Left ventricle myocardium inferior (tissue), 1 donor: Measurements from ENCODE around the gene CYB561D1. TPM values are rescaled to one million over a fixed set of nuclear protein-coding genes. Genes with fewer than 3 reads are reported as not detected.

Experiments
- DNase-seq: peaks from one replicate; pipeline ENCODE4 v3.0.0-alpha.2; 2020
- H3K27ac ChIP-seq: fragments of 200-600 bp; replicated peaks from 2 replicates; pipeline ENCODE4 v1.8.0; 2021
- H3K27me3 ChIP-seq: fragments of 200-600 bp; 2 replicates; pipeline ENCODE4 v1.8.0; 2021; ENCODE audit warnings: low read depth
- H3K36me3 ChIP-seq: fragments of 200-600 bp; 2 replicates; pipeline ENCODE4 v1.8.0; 2021
- H3K4me1 ChIP-seq: fragments of 200-600 bp; 2 replicates; pipeline ENCODE4 v1.8.0; 2021
- H3K4me3 ChIP-seq: fragments of 200-600 bp; 2 replicates; pipeline ENCODE4 v1.8.0; 2021; ENCODE audit warnings: mild to moderate bottlenecking, moderate library complexity
- H3K9me3 ChIP-seq: fragments of 200-600 bp; replicated peaks from 2 replicates; pipeline ENCODE4 v1.8.0; 2021
- intact Hi-C: fragments of 100-400 bp; cut with micrococcal nuclease; formaldehyde crosslinking; loops from one replicate; pipeline ENCODE4 v1.11.0; 2022
- total RNA-seq: library from RNA; stranded (reverse); fragmentation: NEBNext Ultra II Directional; extraction: Animal tissue kit (Norgen Biotek cat#: 25700); gene quantifications from one replicate; pipeline ENCODE4 v1.2.1, GENCODE V29; 2021
- TF ChIP-seq, protein P1 (sequence below): fragments of 200-600 bp; IDR thresholded peaks from 2 replicates; pipeline ENCODE4 v1.8.0; 2021; ENCODE audit warnings: antibody characterized with exemption, mild to moderate bottlenecking, borderline replicate concordance
- donor health status: DM: no; HTN: yes; CAD: no; lungs with severe emphysema.

CYB561D1 gene
- total RNA-seq, 1 donor from 2014 or later, result 4.6 TPM

DNA sequence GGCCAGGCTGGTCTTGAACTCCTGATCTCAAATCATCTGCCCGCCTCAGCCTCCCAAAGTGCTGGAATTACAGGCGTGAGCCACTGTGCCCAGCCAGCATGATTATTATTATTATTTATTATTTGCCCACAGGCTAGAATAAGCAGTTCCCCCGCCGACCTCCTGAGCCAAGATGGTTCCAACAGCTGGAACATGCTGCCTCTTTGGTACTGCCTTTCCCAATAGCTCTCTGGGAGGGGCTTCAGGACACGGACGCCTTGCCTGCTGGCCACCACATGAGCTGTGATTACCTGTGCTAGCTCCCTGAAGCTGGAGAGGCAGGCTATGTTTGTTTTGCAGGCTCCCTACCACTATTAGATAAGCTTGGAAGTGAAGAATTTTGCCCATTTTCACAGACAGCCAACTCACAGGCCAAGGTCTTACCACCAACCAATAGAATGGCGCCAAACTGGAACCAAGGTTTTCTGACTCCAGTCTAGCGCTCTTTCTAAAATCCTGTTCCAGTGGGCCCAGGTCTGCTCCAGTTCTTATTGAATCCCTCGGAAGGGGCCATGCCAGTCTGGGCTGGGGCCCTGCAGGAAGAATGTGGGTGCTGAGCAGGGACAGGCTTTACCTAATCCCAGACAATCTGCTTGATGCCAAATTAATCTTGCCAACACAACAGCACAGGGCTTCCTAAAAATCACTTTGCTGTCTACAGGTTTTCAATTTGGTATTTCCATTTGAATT, 43.7 kb downstream of the CYB561D1 start:
- H3K27me3 ChIP-seq, result no peaks in the 10 kb centered on the region
- H3K9me3 ChIP-seq, result no peaks in the 10 kb centered on the region
- peaks cover 30% of the 10 kb centered on the region for H3K4me1 ChIP-seq
- no peak overlapping the region for H3K4me3 ChIP-seq
- peak overlapping the region; percentile 87 for H3K27ac ChIP-seq
- DNase-seq, result no peak
- TF ChIP-seq, protein P1, sequence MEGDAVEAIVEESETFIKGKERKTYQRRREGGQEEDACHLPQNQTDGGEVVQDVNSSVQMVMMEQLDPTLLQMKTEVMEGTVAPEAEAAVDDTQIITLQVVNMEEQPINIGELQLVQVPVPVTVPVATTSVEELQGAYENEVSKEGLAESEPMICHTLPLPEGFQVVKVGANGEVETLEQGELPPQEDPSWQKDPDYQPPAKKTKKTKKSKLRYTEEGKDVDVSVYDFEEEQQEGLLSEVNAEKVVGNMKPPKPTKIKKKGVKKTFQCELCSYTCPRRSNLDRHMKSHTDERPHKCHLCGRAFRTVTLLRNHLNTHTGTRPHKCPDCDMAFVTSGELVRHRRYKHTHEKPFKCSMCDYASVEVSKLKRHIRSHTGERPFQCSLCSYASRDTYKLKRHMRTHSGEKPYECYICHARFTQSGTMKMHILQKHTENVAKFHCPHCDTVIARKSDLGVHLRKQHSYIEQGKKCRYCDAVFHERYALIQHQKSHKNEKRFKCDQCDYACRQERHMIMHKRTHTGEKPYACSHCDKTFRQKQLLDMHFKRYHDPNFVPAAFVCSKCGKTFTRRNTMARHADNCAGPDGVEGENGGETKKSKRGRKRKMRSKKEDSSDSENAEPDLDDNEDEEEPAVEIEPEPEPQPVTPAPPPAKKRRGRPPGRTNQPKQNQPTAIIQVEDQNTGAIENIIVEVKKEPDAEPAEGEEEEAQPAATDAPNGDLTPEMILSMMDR, result no peak
- intact Hi-C loops, result loop anchor here (2.0 kb wide), 1 partner anchor 43 kb away; the partner anchor contains the start of gene CYB561D1
- H3K36me3 ChIP-seq, result no peaks in the 10 kb centered on the region

DNA sequence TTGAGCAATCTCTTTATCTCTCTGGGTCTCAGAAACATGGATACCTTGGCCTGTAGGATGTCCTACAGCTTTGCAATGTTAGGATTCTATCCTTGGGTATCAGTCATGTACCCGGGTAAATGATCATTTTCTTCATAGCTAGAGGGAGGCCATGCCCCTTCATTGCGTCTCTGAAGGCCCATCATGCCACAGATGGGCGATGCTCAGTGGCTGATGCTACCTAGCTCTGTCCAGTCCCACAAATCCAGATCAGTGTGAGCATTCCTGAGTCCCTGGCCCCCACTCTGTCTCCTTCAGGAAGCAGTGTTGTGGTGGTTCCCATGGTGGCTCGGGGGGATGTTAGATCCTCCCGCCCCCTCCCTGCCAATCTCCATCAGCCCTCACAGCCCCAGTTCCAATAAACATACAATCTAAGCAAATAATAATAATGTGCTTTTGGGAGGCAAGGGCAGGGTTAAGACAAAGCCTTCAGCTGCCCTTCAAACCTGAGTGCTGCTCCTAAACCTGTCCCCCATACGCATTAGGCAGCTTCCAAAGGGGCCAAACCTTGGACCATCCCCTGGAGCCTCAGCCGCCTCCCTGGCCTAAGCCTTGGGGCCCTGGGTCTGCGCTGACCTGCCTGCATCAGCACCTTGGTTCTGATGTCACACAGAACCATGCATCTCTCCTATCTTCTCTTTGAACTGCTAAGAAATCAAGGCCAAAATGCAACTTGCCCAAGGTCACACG, 45.1 kb downstream of the CYB561D1 start:
- no peak for DNase-seq
- H3K27ac ChIP-seq, result no peak overlapping the region
- TF ChIP-seq, protein P1, result no peak
- H3K9me3 ChIP-seq, result no peaks in the 10 kb centered on the region
- H3K27me3 ChIP-seq, result no peaks in the 10 kb centered on the region
- intact Hi-C loops, result no loop called here
- no peaks in the 10 kb centered on the region for H3K36me3 ChIP-seq
- H3K4me3 ChIP-seq, result no peak overlapping the region
- peaks cover 24% of the 10 kb centered on the region for H3K4me1 ChIP-seq

DNA sequence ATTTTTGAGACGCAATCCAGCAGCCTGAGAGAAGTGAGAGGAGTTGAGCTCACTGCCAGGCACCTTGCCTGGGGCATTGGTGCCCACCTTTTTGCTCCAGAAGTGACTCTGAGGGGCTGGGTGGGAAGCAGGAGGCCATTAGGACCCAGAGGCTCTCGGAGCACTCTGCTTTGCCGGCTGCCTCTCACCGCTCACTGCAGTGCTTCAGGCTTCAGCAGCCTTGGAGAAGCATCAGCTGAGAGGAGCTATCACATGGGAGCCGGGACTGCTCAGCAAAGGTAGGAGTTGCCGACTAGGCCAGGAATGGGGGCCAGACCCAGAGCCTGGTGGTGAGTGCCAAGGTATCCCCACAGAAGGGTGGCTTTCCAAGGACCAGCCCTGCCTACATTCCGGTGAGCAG, 45.8 kb downstream of the CYB561D1 start, which contains the start of gene GPR61:
GPR61 (plus strand) TSS at position 197 of the 400 bp plus-strand sequence. CDS start 3,151 bp downstream, outside the sequence.
- Histone ChIP-seq H3K4me1 (peaks cover 24% of the 10 kb centered on the region), H3K9me3 (no peaks in the 10 kb centered on the region), H3K27ac (no peak within 1 kb of the TSS), H3K36me3 (no peaks in the 10 kb centered on the region), H3K4me3 (no peak within 1 kb of the TSS), H3K27me3 (no peaks in the 10 kb centered on the region)
- no peak for DNase-seq
- intact Hi-C loops, result loop anchor here (10.0 kb wide), 1 partner anchor 445 kb away; the partner anchor contains the start of gene AHCYL1
- TF ChIP-seq, protein P1, result no peak

DNA sequence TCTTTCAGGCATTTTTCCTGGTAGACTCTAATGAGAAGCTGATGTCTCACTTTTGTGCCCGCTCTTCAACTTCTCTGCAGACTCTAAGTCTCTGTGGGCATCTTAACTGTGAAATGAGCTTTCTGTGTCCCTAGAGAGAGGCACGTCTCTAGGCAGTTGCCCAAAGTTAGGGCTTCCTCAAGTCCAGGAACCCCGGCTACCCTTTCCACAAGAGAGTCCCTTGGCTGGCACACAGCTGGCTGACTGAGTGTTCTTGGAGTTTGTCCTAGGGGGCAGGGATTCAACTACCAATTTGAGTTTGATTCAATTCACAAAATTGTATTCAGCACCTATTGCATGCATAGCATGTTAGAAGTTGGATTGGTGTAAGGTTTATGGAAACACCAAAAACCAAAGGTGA, 47.2 kb downstream of the CYB561D1 start:
- intact Hi-C loops, result loop anchor here (10.0 kb wide), 1 partner anchor 444 kb away; the partner anchor contains the start of gene AHCYL1

DNA sequence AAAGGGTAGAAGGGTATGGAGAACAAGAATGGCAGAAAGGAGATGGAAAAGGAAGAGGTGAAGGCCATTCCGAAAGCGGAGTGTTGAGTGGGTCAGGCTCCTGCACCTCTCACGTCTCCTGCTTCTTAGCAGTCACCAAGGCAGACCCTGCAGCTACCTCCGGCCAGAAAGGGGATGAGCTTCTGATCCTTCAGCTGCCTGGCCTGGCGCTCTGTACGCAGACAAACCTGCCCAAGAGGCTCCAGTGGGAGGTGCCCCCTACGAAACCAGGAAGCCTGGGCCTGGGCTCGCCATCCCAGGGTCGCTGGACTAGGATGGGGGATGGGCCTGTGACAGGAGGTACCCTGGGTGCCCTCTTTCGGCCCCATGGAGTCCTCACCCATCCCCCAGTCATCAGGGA, 48.8 kb downstream of the CYB561D1 start:
- H3K9me3 ChIP-seq, result no peaks in the 10 kb centered on the region
- H3K4me1 ChIP-seq, result peaks cover 13% of the 10 kb centered on the region
- no peak overlapping the region for H3K4me3 ChIP-seq
- no peak overlapping the region for H3K27ac ChIP-seq
- TF ChIP-seq, protein P1, result no peak
- intact Hi-C loops, result loop anchor here (10.0 kb wide), 1 partner anchor 442 kb away; the partner anchor contains the start of gene AHCYL1
- H3K27me3 ChIP-seq, result no peaks in the 10 kb centered on the region
- no peaks in the 10 kb centered on the region for H3K36me3 ChIP-seq
- DNase-seq, result no peak

More for the DNA sequence above, 47.2 kb downstream of the CYB561D1 start:
- no peaks in the 10 kb centered on the region for H3K27me3 ChIP-seq
- TF ChIP-seq, protein P1, result no peak
- no peak for DNase-seq
- H3K27ac ChIP-seq, result no peak overlapping the region
- H3K4me1 ChIP-seq, result peaks cover 13% of the 10 kb centered on the region
- no peak overlapping the region for H3K4me3 ChIP-seq
- H3K36me3 ChIP-seq, result no peaks in the 10 kb centered on the region
- H3K9me3 ChIP-seq, result no peaks in the 10 kb centered on the region
